Stimulated activated memory B cell treated with anti-CD40 and anti-IgM and Interleukin-4, amounts not matched to agents 10 μg/mL and 1 μg/mL and 100 μg/mL, for 72 hours (primary cell): ENCODE data around the gene EHMT1.
"Not testable (repeated sequence)": the region's sequence is repeated elsewhere in the genome, so short reads cannot be mapped to it uniquely, and the experiment has no call there.

Source experiments
- ATAC-seq: fragments of 150-1000 bp; cut with Tn5 transposase; 2 replicates; pipeline ENCODE4 v1.10.0; 2021
- H3K27ac Mint-ChIP-seq: one replicate; pipeline ENCODE4 v1.8.0; 2022; ENCODE audit warnings: mild to moderate bottlenecking, mixed read lengths
- H3K27me3 Mint-ChIP-seq: one replicate; pipeline ENCODE4 v1.8.0; 2022; ENCODE audit warnings: mixed read lengths
- H3K36me3 Mint-ChIP-seq: one replicate; pipeline ENCODE4 v1.8.0; 2022; ENCODE audit warnings: mixed read lengths
- H3K4me1 Mint-ChIP-seq: one replicate; pipeline ENCODE4 v1.8.0; 2022; ENCODE audit warnings: mixed read lengths
- H3K4me3 Mint-ChIP-seq: one replicate; pipeline ENCODE4 v1.8.0; 2022; ENCODE audit warnings: mild to moderate bottlenecking, moderate library complexity, mixed read lengths
- H3K9me3 Mint-ChIP-seq: one replicate; pipeline ENCODE4 v1.8.0; 2022; ENCODE audit warnings: mixed read lengths

The EHMT1 gene

GRCh38 chr9:137875846-137876245, 257.0 kb downstream of the EHMT1 start:
- Mint-ChIP-seq H3K4me3 (no peak overlapping the region), H3K27ac (no peak overlapping the region), H3K36me3 (no peaks in the 10 kb centered on the region), H3K4me1 (no peaks in the 10 kb centered on the region), H3K9me3 (peaks cover 5% of the 10 kb centered on the region), H3K27me3 (peaks cover 46% of the 10 kb centered on the region)
- no peak for ATAC-seq

GRCh38 chr9:137876269-137876668, 257.5 kb downstream of the EHMT1 start:
- Mint-ChIP-seq H3K27ac (no peak overlapping the region), H3K4me1 (no peaks in the 10 kb centered on the region), H3K9me3 (peaks cover 5% of the 10 kb centered on the region), H3K36me3 (no peaks in the 10 kb centered on the region), H3K4me3 (peak overlapping the region; percentile 45), H3K27me3 (peaks cover 50% of the 10 kb centered on the region)
- ATAC-seq, result no peak

- peaks cover 5% of the 10 kb centered on the region for H3K9me3 Mint-ChIP-seq
- no peak overlapping the region for H3K27ac Mint-ChIP-seq
- H3K4me3 Mint-ChIP-seq, result no peak overlapping the region
- no peaks in the 10 kb centered on the region for H3K36me3 Mint-ChIP-seq
- ATAC-seq, result no peak
- H3K27me3 Mint-ChIP-seq, result peaks cover 51% of the 10 kb centered on the region
- H3K4me1 Mint-ChIP-seq, result no peaks in the 10 kb centered on the region
Measured at GRCh38 chr9:137876781-137877386, 258.1 kb downstream of the EHMT1 start.

- not testable (repeated sequence) for H3K27ac Mint-ChIP-seq, H3K4me3 Mint-ChIP-seq, H3K9me3 Mint-ChIP-seq, H3K4me1 Mint-ChIP-seq, H3K36me3 Mint-ChIP-seq
- peaks cover 47% of the 10 kb centered on the region for H3K27me3 Mint-ChIP-seq
- peak; percentile 35 for ATAC-seq
Measured at GRCh38 chr9:137877506-137878122, 258.8 kb downstream of the EHMT1 start, which contains the start of gene CACNA1B. Gene CACNA1B, plus strand, starts transcription at chr9:137877782. Its CDS starts 152 bp downstream, at chr9:137877934.

GRCh38 chr9:137878146-137878941, 259.5 kb downstream of the EHMT1 start:
- Mint-ChIP-seq H3K9me3 (peaks cover 5% of the 10 kb centered on the region), H3K27me3 (peaks cover 46% of the 10 kb centered on the region)
- peak; percentile 32 for ATAC-seq

GRCh38 chr9:137879052-137879451, 260.2 kb downstream of the EHMT1 start:
- ATAC-seq, result no peak
- H3K36me3 Mint-ChIP-seq, result no peaks in the 10 kb centered on the region
- H3K4me3 Mint-ChIP-seq, result no peak overlapping the region
- H3K4me1 Mint-ChIP-seq, result no peaks in the 10 kb centered on the region
- H3K27ac Mint-ChIP-seq, result no peak overlapping the region
- H3K27me3 Mint-ChIP-seq, result peaks cover 46% of the 10 kb centered on the region
- peaks cover 5% of the 10 kb centered on the region for H3K9me3 Mint-ChIP-seq

More at GRCh38 chr9:137878146-137878941, 259.5 kb downstream of the EHMT1 start:
- Mint-ChIP-seq H3K4me1 (no peaks in the 10 kb centered on the region), H3K4me3 (no peak overlapping the region), H3K36me3 (no peaks in the 10 kb centered on the region), H3K27ac (no peak overlapping the region)

- Mint-ChIP-seq H3K4me1 (no peaks in the 10 kb centered on the region), H3K27ac (no peak overlapping the region), H3K4me3 (no peak overlapping the region), H3K9me3 (peaks cover 5% of the 10 kb centered on the region), H3K27me3 (peaks cover 46% of the 10 kb centered on the region), H3K36me3 (no peaks in the 10 kb centered on the region)
- ATAC-seq, result no peak
Measured at GRCh38 chr9:137879566-137880150, 260.9 kb downstream of the EHMT1 start.

- H3K4me3 Mint-ChIP-seq, result no peak overlapping the region
- peaks cover 46% of the 10 kb centered on the region for H3K27me3 Mint-ChIP-seq
- no peak for ATAC-seq
- H3K27ac Mint-ChIP-seq, result no peak overlapping the region
- H3K9me3 Mint-ChIP-seq, result peaks cover under 1% of the 10 kb centered on the region
- no peaks in the 10 kb centered on the region for H3K36me3 Mint-ChIP-seq
- H3K4me1 Mint-ChIP-seq, result no peaks in the 10 kb centered on the region
Measured at GRCh38 chr9:137880160-137880975, 261.6 kb downstream of the EHMT1 start.

- Mint-ChIP-seq H3K9me3 (no peaks in the 10 kb centered on the region), H3K4me3 (no peak overlapping the region), H3K36me3 (no peaks in the 10 kb centered on the region), H3K27me3 (peaks cover 42% of the 10 kb centered on the region), H3K27ac (no peak overlapping the region), H3K4me1 (no peaks in the 10 kb centered on the region)
- ATAC-seq, result no peak
Measured at GRCh38 chr9:137880976-137881530, 262.2 kb downstream of the EHMT1 start.

- no peak for ATAC-seq
- no peak overlapping the region for H3K27ac Mint-ChIP-seq
- H3K36me3 Mint-ChIP-seq, result no peaks in the 10 kb centered on the region
- H3K4me3 Mint-ChIP-seq, result no peak overlapping the region
- no peaks in the 10 kb centered on the region for H3K4me1 Mint-ChIP-seq
- H3K9me3 Mint-ChIP-seq, result no peaks in the 10 kb centered on the region
- peaks cover 40% of the 10 kb centered on the region for H3K27me3 Mint-ChIP-seq
Measured at GRCh38 chr9:137881591-137882505, 263.0 kb downstream of the EHMT1 start.

GRCh38 chr9:137882506-137882821, 263.7 kb downstream of the EHMT1 start:
- Mint-ChIP-seq H3K27me3 (peaks cover 41% of the 10 kb centered on the region), H3K27ac (no peak overlapping the region), H3K4me1 (no peaks in the 10 kb centered on the region), H3K9me3 (no peaks in the 10 kb centered on the region), H3K36me3 (no peaks in the 10 kb centered on the region), H3K4me3 (no peak overlapping the region)
- no peak for ATAC-seq

GRCh38 chr9:137883977-137884376, 265.2 kb downstream of the EHMT1 start:
- peaks cover 41% of the 10 kb centered on the region for H3K27me3 Mint-ChIP-seq
- not testable (repeated sequence) for H3K4me1 Mint-ChIP-seq, H3K4me3 Mint-ChIP-seq, H3K9me3 Mint-ChIP-seq, ATAC-seq, H3K27ac Mint-ChIP-seq, H3K36me3 Mint-ChIP-seq

- not testable (repeated sequence) for H3K4me1 Mint-ChIP-seq, ATAC-seq, H3K27ac Mint-ChIP-seq, H3K9me3 Mint-ChIP-seq, H3K4me3 Mint-ChIP-seq, H3K36me3 Mint-ChIP-seq
- peaks cover 35% of the 10 kb centered on the region for H3K27me3 Mint-ChIP-seq
Measured at GRCh38 chr9:137884547-137884946, 265.7 kb downstream of the EHMT1 start.

- H3K27me3 Mint-ChIP-seq, result peaks cover 29% of the 10 kb centered on the region
- not testable (repeated sequence) for H3K36me3 Mint-ChIP-seq, H3K4me3 Mint-ChIP-seq, H3K4me1 Mint-ChIP-seq, ATAC-seq, H3K9me3 Mint-ChIP-seq, H3K27ac Mint-ChIP-seq
Measured at GRCh38 chr9:137885121-137885520, 266.3 kb downstream of the EHMT1 start.
